Neural crest cell (in vitro differentiated cells): Measurements from ENCODE around the gene MYBPHL. TPM values are rescaled to one million over a fixed set of nuclear protein-coding genes. Genes with fewer than 3 reads are reported as not detected.

Source experiments
- DNase-seq: peaks from one replicate; pipeline ENCODE4 v3.0.0; 2021; ENCODE audit warnings: low read depth, mixed read lengths, low spot score
- H3K27ac Mint-ChIP-seq: one replicate; pipeline ENCODE4 v1.8.0; 2021; ENCODE audit warnings: mild to moderate bottlenecking, mixed read lengths; ENCODE audit not compliant: unreplicated experiment
- H3K27me3 Mint-ChIP-seq: 2 replicates; pipeline ENCODE4 v1.8.0; 2021; ENCODE audit warnings: low read depth, mild to moderate bottlenecking, mixed read lengths
- H3K36me3 Mint-ChIP-seq: 2 replicates; pipeline ENCODE4 v1.8.0; 2021; ENCODE audit warnings: low read depth, mild to moderate bottlenecking, mixed read lengths
- H3K4me1 Mint-ChIP-seq: 2 replicates; pipeline ENCODE4 v1.8.0; 2021; ENCODE audit warnings: mixed read lengths
- H3K4me3 Mint-ChIP-seq: one replicate; pipeline ENCODE4 v1.8.0; 2021; ENCODE audit warnings: mild to moderate bottlenecking, mixed read lengths
- H3K9me3 Mint-ChIP-seq: 2 replicates; pipeline ENCODE4 v1.8.0; 2021; ENCODE audit warnings: mixed read lengths
- total RNA-seq: library from RNA; stranded (reverse); gene quantifications from 2 replicates; pipeline ENCODE4 v1.2.1, GENCODE V29; 2021
- TF ChIP-seq, protein P1 (sequence below): fragments of 200-600 bp; sonication (generic); conservative IDR thresholded peaks from 2 replicates; pipeline ENCODE4 v1.5.0; 2021; ENCODE audit warnings: antibody characterized with exemption, mild to moderate bottlenecking

The MYBPHL gene
- total RNA-seq, 1 donor from 2014 or later = 0.82 TPM

GRCh38 chr1:109268431-109269211, 38.2 kb downstream of the MYBPHL start:
- Mint-ChIP-seq H3K4me3 (no peak overlapping the region), H3K36me3 (peaks cover 9% of the 10 kb centered on the region), H3K27ac (no peak overlapping the region), H3K9me3 (no peaks in the 10 kb centered on the region), H3K4me1 (peaks cover 3% of the 10 kb centered on the region), H3K27me3 (peaks cover 2% of the 10 kb centered on the region)
- TF ChIP-seq, protein P1, sequence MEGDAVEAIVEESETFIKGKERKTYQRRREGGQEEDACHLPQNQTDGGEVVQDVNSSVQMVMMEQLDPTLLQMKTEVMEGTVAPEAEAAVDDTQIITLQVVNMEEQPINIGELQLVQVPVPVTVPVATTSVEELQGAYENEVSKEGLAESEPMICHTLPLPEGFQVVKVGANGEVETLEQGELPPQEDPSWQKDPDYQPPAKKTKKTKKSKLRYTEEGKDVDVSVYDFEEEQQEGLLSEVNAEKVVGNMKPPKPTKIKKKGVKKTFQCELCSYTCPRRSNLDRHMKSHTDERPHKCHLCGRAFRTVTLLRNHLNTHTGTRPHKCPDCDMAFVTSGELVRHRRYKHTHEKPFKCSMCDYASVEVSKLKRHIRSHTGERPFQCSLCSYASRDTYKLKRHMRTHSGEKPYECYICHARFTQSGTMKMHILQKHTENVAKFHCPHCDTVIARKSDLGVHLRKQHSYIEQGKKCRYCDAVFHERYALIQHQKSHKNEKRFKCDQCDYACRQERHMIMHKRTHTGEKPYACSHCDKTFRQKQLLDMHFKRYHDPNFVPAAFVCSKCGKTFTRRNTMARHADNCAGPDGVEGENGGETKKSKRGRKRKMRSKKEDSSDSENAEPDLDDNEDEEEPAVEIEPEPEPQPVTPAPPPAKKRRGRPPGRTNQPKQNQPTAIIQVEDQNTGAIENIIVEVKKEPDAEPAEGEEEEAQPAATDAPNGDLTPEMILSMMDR = no peak
- no peak for DNase-seq

- peaks cover 9% of the 10 kb centered on the region for H3K36me3 Mint-ChIP-seq
- TF ChIP-seq, protein P1 = no peak
- no peaks in the 10 kb centered on the region for H3K9me3 Mint-ChIP-seq
- no peak for DNase-seq
- H3K4me3 Mint-ChIP-seq = no peak overlapping the region
- peak overlapping the region; percentile 81 for H3K27ac Mint-ChIP-seq
- H3K27me3 Mint-ChIP-seq = peaks cover 4% of the 10 kb centered on the region
- peaks cover 6% of the 10 kb centered on the region for H3K4me1 Mint-ChIP-seq
These were observed 39.0 kb downstream of the MYBPHL start for GRCh38 chr1:109267743-109268300.

DNA sequence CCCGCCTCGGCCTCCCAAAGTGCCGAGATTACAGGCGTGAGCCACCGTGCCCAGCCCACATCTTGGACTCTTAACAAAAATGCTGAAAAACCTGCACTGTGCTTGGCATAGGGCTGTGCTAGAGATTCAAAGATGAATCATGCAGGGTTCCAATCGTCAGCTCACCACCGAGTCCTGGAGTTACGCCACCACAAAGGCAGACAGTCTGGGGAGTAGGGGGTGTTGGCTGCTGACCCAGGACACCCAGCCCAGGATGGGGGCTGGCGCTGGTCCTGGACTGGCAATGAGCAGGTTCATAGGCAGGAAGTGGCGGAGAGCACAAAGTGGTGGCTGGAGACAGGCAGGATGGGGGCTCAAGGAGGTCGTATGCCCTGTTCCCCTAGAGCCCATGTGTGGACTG, 39.8 kb downstream of the MYBPHL start:
- Mint-ChIP-seq H3K9me3 (no peaks in the 10 kb centered on the region), H3K27ac (no peak overlapping the region), H3K4me3 (no peak overlapping the region), H3K4me1 (peaks cover 6% of the 10 kb centered on the region), H3K27me3 (peaks cover 4% of the 10 kb centered on the region), H3K36me3 (peaks cover 9% of the 10 kb centered on the region)
- TF ChIP-seq, protein P1 = no peak
- no peak for DNase-seq

DNA sequence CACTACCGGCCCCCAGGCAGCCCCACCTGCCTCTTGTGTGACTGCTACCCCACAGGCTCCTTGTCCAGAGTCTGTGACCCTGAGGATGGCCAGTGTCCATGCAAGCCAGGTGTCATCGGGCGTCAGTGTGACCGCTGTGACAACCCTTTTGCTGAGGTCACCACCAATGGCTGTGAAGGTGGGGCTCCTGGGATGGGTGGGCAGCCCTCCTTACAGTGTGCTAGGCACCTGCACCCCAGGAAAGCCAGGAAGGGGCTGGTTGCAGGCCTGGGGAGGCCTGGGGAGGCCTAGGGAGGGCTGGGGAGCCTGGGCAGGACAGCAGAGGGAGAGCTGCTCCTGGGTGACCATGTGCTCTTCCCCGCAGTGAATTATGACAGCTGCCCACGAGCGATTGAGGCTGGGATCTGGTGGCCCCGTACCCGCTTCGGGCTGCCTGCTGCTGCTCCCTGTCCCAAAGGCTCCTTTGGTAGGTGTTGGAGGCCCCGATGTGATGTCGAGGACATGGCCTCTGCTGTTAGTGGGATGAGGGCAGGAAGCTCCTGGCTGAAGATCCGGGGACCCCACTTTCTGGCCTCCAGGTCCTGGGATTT, 41.0 kb downstream of the MYBPHL start:
- TF ChIP-seq, protein P1 = no peak
- H3K27ac Mint-ChIP-seq = no peak overlapping the region
- no peaks in the 10 kb centered on the region for H3K9me3 Mint-ChIP-seq
- peaks cover 3% of the 10 kb centered on the region for H3K36me3 Mint-ChIP-seq
- peaks cover 4% of the 10 kb centered on the region for H3K27me3 Mint-ChIP-seq
- H3K4me3 Mint-ChIP-seq = no peak overlapping the region
- H3K4me1 Mint-ChIP-seq = peaks cover 6% of the 10 kb centered on the region
- no peak for DNase-seq

DNA sequence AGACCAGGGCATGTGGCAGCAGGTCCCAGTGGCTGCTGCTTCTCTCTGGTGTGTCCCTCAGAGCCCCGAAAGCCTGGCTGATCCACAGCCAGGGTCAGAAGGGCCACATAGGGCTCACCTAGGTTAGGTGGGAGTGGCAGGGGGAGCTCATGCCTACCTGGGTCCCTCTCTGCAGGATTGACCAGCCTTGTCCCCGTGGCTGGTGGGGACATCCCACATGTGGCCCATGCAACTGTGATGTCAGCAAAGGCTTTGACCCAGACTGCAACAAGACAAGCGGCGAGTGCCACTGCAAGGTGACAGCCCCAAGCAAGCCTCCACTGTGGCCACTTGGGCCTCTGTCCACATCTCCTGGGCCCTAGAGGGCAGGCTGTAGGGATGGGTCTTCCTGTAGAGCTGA, 41.8 kb downstream of the MYBPHL start:
- H3K4me1 Mint-ChIP-seq = peaks cover 14% of the 10 kb centered on the region
- H3K27ac Mint-ChIP-seq = no peak overlapping the region
- no peak overlapping the region for H3K4me3 Mint-ChIP-seq
- no peaks in the 10 kb centered on the region for H3K9me3 Mint-ChIP-seq
- H3K27me3 Mint-ChIP-seq = peaks cover 4% of the 10 kb centered on the region
- TF ChIP-seq, protein P1 = no peak
- no peak for DNase-seq
- peaks cover 2% of the 10 kb centered on the region for H3K36me3 Mint-ChIP-seq
